Stimulated activated CD4-positive, alpha-beta T cell treated with anti-CD3 and anti-CD28 coated beads, Interleukin-1b, Interleukin-23, amount 100 ng/mL, for 24 hours (primary cell): ENCODE measurements around the gene TBC1D14.

Experiments used
- DNase-seq, 4 experiments: peaks; one replicate each; pipeline ENCODE4 v3.0.0-alpha.2; 2020; ENCODE audit warnings: low read depth in 4 of 4, low spot score in 1 of 4

Gene TBC1D14

GRCh38 chr4:6944301-6945051 is 34.9 kb downstream of the TBC1D14 start:
- no peak for DNase-seq

- no peak for DNase-seq
Measured at GRCh38 chr4:6945052-6945409, 35.4 kb downstream of the TBC1D14 start.

DNA sequence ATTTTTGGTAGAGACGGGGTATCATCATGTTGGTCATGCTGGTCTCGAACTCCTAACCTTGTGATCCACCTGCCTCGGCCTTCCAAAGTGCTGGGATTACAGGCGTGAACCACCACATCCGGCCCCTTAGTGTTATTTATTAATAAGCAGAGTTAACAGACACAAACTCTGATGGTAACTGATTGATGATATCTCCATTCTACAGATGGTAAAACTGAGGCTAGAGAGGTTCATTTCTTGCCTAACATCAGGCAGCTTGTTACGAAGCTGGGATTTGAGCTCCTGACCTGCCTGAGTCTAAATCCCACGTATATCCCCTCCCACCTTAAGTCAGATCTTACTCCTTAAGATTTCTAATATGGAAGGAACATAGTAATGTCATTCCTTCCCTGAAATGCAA is 36.9 kb downstream of the TBC1D14 start:
- no peak for DNase-seq

DNA sequence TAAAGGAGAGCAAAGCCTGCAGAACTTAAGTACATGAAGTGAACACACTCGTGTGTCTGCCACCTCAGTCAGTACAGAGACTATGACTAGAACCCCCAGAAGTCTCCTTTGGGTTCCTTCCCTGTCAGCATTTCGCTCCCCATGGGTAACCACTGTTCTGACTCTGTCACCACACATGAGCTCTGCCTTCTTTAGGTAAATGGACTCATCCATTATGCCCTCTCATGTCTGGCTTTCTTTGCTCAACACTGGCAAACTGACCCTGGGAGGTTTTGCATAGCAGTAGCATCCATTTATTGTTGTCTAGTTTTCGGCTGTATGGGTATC is 38.5 kb downstream of the TBC1D14 start:
- DNase-seq = no peak

- DNase-seq = no peak
Measured at GRCh38 chr4:6951880-6952381, 42.3 kb downstream of the TBC1D14 start.

- DNase-seq = no peak
Measured at GRCh38 chr4:6953751-6954380, 44.2 kb downstream of the TBC1D14 start.

DNA sequence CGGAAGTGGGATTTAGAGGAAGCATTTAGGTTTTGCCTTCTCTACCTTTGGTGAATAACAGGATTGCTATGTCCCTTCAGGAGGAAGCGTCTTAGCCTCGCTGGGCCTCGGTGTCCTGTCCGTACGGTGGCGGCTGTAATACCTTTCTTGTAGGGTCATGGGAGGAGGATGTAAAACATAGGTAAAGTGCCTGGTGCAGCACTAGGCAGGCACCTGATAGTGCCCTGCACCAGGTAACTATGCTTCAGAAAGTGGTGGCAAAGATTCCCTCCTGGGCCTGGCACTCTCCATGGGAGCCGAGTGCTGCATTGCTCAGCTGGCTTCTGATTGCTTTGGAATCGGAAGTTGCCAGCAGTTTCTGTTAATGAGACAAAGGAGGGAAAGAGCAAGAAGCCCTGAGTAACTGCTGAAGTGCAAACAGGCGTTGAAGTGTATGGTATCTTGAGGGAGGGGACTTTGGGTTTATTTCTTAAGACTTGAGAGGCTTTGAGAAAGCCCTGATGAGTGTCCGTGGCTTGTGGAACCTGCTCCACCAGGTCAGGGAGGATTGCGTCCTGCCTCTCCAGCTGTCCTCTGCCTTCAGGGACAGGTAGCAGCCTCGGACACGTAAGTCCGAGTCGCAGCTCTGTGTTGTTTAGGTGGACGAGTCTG is 45.8 kb downstream of the TBC1D14 start:
- DNase-seq = no peak

- no peak for DNase-seq
Measured at GRCh38 chr4:6956087-6956433, 46.4 kb downstream of the TBC1D14 start.

- no peak for DNase-seq
Measured at GRCh38 chr4:6956434-6957147, 47.0 kb downstream of the TBC1D14 start.

- DNase-seq = no peak
Measured at GRCh38 chr4:6957148-6957520, 47.5 kb downstream of the TBC1D14 start.

GRCh38 chr4:6957994-6958393 is 48.4 kb downstream of the TBC1D14 start:
- DNase-seq = no peak

DNA sequence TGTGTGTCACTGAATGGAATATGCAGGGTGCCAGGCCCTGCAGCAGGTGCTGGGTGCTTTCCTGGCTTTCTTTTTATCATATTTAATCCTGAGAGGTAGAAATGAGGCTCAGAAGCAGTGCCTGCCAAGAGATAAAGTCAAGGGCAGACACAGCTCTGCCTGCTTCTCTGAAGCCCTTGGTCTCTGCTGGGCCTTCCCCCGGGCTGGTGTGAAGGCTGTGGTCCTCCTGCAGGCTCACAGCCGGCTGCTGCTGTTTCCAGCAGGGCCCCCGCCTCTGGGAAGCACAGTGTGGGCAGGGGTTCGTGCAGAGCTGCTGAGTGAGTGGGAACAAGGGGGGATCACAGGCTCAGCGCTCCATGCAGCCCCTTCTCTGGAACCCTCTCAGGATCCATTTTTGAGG is 49.6 kb downstream of the TBC1D14 start:
- no peak for DNase-seq

- DNase-seq = no peak
Measured at GRCh38 chr4:6960154-6960553, 50.5 kb downstream of the TBC1D14 start.

- DNase-seq = no peak
Measured at GRCh38 chr4:6960628-6961412, 51.2 kb downstream of the TBC1D14 start.

DNA sequence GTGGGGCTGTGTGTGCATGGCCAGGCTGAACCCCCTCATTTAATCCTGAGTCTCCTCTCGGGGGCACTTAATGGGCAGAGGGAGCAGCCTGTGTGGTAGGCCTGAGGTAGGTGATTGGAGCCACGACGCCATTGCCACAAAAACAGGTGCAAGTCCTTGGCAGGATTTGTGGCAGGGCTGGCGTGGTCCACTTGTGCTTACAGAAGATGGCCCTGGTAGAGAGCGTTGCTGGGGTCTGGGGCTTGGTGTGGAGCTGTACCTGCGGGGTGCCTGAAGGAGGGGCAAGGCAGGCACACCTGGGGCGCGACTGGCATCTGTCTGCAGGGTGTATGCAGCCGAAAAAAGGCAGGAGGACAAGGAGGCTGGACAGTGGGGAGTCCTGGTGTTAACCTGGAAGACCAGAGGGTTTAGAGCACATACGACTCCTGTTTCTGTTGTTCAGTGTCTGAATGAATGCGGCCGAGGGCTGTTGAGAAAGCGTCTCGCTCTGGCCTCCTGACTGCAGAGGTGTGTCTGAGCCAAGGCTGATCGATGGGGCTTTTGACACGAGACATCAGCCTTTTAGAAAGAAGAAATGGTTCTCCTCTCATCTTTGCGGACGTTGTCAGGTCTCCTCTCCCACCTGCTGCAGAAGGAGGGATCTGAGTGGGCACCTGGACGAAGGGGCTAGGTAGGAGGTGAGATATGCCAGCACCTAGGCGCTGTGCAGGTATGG is 52.0 kb downstream of the TBC1D14 start:
- no peak for DNase-seq

DNA sequence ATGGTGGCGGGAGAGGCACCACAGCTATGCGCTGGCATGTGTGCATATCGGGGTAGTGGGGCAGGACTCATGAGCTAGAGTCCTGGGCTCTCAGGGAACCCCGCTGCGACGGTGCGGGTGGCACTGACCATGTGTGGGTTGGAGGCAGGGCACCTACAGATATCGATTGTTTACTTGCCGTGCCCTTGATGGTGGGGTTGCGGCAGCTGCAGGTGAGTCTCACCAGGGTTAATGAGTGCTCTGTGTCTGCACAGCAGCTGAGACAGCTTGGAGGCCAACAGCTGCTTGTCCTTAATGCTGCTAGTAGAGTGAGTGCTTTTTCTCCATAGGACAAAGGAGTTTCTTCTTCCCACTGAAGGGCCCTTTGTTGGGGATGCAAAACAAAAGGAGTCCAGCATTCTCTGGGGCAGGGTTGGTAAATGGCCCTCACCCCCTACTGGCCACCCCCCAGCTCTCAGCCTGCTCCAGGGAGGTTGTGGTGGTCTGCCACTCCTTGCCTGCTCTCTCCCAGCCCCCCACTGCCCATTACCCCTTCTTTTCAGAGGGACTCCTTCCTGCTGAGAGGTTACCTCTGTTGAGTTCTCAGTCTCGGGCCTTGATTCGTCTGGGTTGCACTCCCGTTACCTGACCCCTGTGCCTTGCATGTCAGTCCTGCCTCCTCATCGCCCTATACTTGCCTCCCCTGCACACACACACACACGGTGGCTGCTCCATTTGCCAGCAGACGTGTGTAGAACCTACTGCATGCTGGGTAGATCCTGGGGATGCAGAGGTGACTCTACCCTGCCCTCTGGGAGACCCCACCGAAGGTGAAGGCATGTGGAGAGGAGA is 52.8 kb downstream of the TBC1D14 start:
- no peak for DNase-seq

GRCh38 chr4:6963139-6963611 is 53.5 kb downstream of the TBC1D14 start:
- no peak for DNase-seq

GRCh38 chr4:6964858-6965257 is 55.2 kb downstream of the TBC1D14 start:
- no peak for DNase-seq

- DNase-seq = no peak
Measured at GRCh38 chr4:6965329-6965728, 55.7 kb downstream of the TBC1D14 start.
